H1 (cell line): Measurements from ENCODE around the gene PHLDB3. TPM values are rescaled to one million over a fixed set of nuclear protein-coding genes. Genes with fewer than 3 reads are reported as not detected.

Experiments used
- EZH2 ChIP-seq: fragments of 200-600 bp; sonication (generic); IDR thresholded peaks from 2 replicates; pipeline ENCODE4 v1.7.1; 2012; ENCODE audit warnings: low read depth, mild to moderate bottlenecking, moderate library complexity, low read length, inconsistent platforms; ENCODE audit not compliant: severe bottlenecking
- polyA plus RNA-seq, 7 experiments: library from polyadenylated mRNA; depleted of rRNA in 3 of 7; stranded (reverse) in 5 of 7; unstranded in 2 of 7; fragments of >200 nt in 5 of 7; fragments of 200-250 nt in 2 of 7; gene quantifications; 1 replicate in 5 of 7; 2 replicates in 1 of 7; 4 replicates in 1 of 7; pipeline versions ENCODE4 v1.2.1 to v1.2.3, GENCODE V29; 2011 to 2013; ENCODE audit warnings: missing spikeins in 2 of 7, mixed read lengths in 2 of 7
- total RNA-seq: library from RNA; stranded (reverse); fragmentation: NEBNext Ultra II Directional; extraction: Animal tissue kit (Norgen Biotek cat#: 25700); gene quantifications from 2 replicates; pipeline ENCODE4 v1.2.1, GENCODE V29; 2021

Gene PHLDB3
- total and polyA plus RNA-seq, 2 of the 8 experiments (the other 6 are each of a cell fraction or from before 2014, with no cell fraction given) = 4.0 to 8.5 TPM

GRCh38 chr19:43433689-43434088, 70.9 kb downstream of the PHLDB3 start (continued):
- no peak for TF ChIP-seq EZH2
